NB4 (cell line): ENCODE measurements around the gene NCBP2L.

Source experiments
- CTCF ChIP-seq: IDR thresholded peaks from one replicate; pipeline ENCODE4 v1.5.1; 2012; ENCODE audit warnings: low read depth, low read length
- MYC ChIP-seq: IDR thresholded peaks from 2 replicates; pipeline ENCODE4 v1.6.1; 2011; ENCODE audit warnings: low read depth, low read length
- POLR2A ChIP-seq: IDR thresholded peaks from 2 replicates; pipeline ENCODE4 v1.6.1; 2011; ENCODE audit warnings: mild to moderate bottlenecking; ENCODE audit not compliant: insufficient read length; ENCODE audit errors: extremely low read depth
- TF ChIP-seq, protein P1 (sequence below): IDR thresholded peaks from 2 replicates; pipeline ENCODE4 v1.6.1; 2011; ENCODE audit warnings: low read depth, low read length

- TF ChIP-seq CTCF (no peak), POLR2A (no peak), MYC (no peak)
- TF ChIP-seq, protein P1, sequence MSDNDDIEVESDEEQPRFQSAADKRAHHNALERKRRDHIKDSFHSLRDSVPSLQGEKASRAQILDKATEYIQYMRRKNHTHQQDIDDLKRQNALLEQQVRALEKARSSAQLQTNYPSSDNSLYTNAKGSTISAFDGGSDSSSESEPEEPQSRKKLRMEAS = no peak
These were observed 57.0 kb downstream of the NCBP2L start for GRCh38 chrX:107834275-107835201.
